Fibroblast of the aortic adventitia (primary cell): ENCODE results near the gene MOB2. TPM values are rescaled to one million over a fixed set of nuclear protein-coding genes. Genes with fewer than 3 reads are reported as not detected.
A peak's percentile ranks its signal among the peaks of the same experiment; 100 is the strongest.

Experiments
- DNase-seq: peaks from one replicate; pipeline ENCODE4 v3.0.0-alpha.2; 2010; ENCODE audit warnings: low read depth
- H3K4me3 ChIP-seq: 2 replicates; pipeline ENCODE4 v1.5.1; 2011; ENCODE audit warnings: low read depth, mild to moderate bottlenecking, control low read depth, low read length, moderate library complexity
- CTCF ChIP-seq: IDR thresholded peaks from 2 replicates; pipeline ENCODE4 v1.5.1; 2011; ENCODE audit warnings: mild to moderate bottlenecking, low read length, control low read depth, inconsistent platforms; ENCODE audit not compliant: insufficient read depth
- total RNA-seq: library from RNA; depleted of rRNA; stranded (reverse); fragments of >200 nt; gene quantifications from 2 replicates; pipeline ENCODE4 v1.2.3, GENCODE V29; 2012; ENCODE audit warnings: low replicate concordance

MOB2 gene
- total RNA-seq, 1 donor = 13.9 TPM

GRCh38 chr11:1531449-1532013, 45.0 kb upstream of the MOB2 start:
- DNase-seq = peak; percentile 32
- H3K4me3 ChIP-seq = no peak overlapping the region
- TF ChIP-seq CTCF = peak; percentile 14

- TF ChIP-seq CTCF = no peak
- DNase-seq = no peak
- H3K4me3 ChIP-seq = no peak overlapping the region
Measured at GRCh38 chr11:1530686-1531448, 44.3 kb upstream of the MOB2 start.

- no peak for TF ChIP-seq CTCF
- DNase-seq = no peak
Measured at GRCh38 chr11:1529774-1530173, 43.2 kb upstream of the MOB2 start.

GRCh38 chr11:1529286-1529685, 42.7 kb upstream of the MOB2 start:
- TF ChIP-seq CTCF = no peak
- DNase-seq = no peak
- no peak overlapping the region for H3K4me3 ChIP-seq

More at GRCh38 chr11:1529774-1530173, 43.2 kb upstream of the MOB2 start:
- H3K4me3 ChIP-seq = no peak overlapping the region

GRCh38 chr11:1528710-1529109, 42.1 kb upstream of the MOB2 start:
- no peak overlapping the region for H3K4me3 ChIP-seq
- no peak for TF ChIP-seq CTCF
- no peak for DNase-seq

GRCh38 chr11:1526785-1527184, 40.2 kb upstream of the MOB2 start:
- TF ChIP-seq CTCF = no peak
- DNase-seq = no peak
- H3K4me3 ChIP-seq = no peak overlapping the region
